Hepatocyte (in vitro differentiated cells): ENCODE results near the gene POLA2.

Experiments
- CTCF ChIP-seq: fragments of 200-600 bp; sonication (generic); IDR thresholded peaks from 2 replicates; pipeline ENCODE4 v1.5.1; 2016; ENCODE audit warnings: antibody characterized with exemption, mild to moderate bottlenecking; ENCODE audit not compliant: poor library complexity
- EZH2 ChIP-seq: fragments of 200-600 bp; sonication (generic); IDR thresholded peaks from 2 replicates; pipeline ENCODE4 v1.6.1; 2016; ENCODE audit warnings: antibody characterized with exemption, mild to moderate bottlenecking, borderline replicate concordance

GRCh38 chr11:65215441-65216076, 46.2 kb upstream of the POLA2 start:
- TF ChIP-seq CTCF (no peak), EZH2 (no peak)
